ENCODE data around the gene AOC1.
"Not testable (repeated sequence)": the region's sequence is repeated elsewhere in the genome, so short reads cannot be mapped to it uniquely, and the experiment has no call there.

The AOC1 gene, protein sequence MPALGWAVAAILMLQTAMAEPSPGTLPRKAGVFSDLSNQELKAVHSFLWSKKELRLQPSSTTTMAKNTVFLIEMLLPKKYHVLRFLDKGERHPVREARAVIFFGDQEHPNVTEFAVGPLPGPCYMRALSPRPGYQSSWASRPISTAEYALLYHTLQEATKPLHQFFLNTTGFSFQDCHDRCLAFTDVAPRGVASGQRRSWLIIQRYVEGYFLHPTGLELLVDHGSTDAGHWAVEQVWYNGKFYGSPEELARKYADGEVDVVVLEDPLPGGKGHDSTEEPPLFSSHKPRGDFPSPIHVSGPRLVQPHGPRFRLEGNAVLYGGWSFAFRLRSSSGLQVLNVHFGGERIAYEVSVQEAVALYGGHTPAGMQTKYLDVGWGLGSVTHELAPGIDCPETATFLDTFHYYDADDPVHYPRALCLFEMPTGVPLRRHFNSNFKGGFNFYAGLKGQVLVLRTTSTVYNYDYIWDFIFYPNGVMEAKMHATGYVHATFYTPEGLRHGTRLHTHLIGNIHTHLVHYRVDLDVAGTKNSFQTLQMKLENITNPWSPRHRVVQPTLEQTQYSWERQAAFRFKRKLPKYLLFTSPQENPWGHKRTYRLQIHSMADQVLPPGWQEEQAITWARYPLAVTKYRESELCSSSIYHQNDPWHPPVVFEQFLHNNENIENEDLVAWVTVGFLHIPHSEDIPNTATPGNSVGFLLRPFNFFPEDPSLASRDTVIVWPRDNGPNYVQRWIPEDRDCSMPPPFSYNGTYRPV

GRCh38 chr7:150852371-150852905 is at the start of gene AOC1:
Gene AOC1, plus strand, starts transcription at chr7:150852517. Its CDS starts 3,954 bp downstream, at chr7:150856471.
- no peaks in the 10 kb centered on the region for H3K9me3 ChIP-seq (ENCODE audit: control insufficient read depth, low read length)
- no peaks in the 10 kb centered on the region for H3K27me3 ChIP-seq (ENCODE audit: control insufficient read depth, insufficient read depth, low read length)
- H3K4me1 ChIP-seq (ENCODE audit: control insufficient read depth, insufficient read depth, low read length): peaks cover 14% of the 10 kb centered on the region
- H3K9ac ChIP-seq (ENCODE audit: low read length): peak within 1 kb of the TSS; percentile 84
- H3K36me3 ChIP-seq (ENCODE audit: control insufficient read depth, insufficient read depth, low read length): no peaks in the 10 kb centered on the region
- H3K4me3 ChIP-seq (ENCODE audit: low read length): peak within 1 kb of the TSS; percentile 80

DNA sequence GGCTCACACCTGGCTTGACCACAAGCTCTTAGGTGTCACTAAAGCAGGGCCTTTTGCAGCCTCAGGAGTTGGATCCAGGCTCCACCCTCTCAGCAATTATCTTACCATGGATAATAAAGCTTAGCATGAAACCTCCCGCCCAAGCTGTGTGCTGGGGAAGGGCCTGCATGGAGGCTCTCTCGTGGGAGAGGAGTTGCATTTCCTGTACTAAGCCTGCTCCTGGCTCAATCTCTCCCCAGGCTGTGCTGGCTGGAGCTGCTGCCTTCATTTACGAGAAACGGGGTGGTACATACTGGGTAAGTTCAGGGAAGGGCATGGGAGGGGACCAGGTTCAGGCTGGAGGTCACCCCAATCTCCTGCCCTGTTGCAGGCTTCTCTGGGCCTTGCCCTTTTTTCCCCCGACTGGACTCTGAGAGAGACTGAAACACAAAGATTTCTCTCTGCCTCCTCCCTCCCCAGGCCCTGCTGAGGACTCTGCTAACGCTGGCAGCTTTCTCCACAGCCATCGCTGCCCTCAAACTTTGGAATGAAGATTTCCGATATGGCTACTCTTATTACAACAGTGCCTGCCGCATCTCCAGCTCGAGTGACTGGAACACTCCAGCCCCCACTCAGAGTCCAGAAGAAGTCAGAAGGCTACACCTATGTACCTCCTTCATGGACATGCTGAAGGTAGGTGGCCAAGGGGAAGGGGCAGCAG is 49.0 kb upstream of the AOC1 start:
- H3K36me3 ChIP-seq (ENCODE audit: control insufficient read depth, insufficient read depth, low read length): no peaks in the 10 kb centered on the region
- H3K9ac ChIP-seq (ENCODE audit: low read length): no peak overlapping the region
- H3K27me3 ChIP-seq (ENCODE audit: control insufficient read depth, insufficient read depth, low read length): peaks cover 10% of the 10 kb centered on the region
- no peak overlapping the region for H3K4me3 ChIP-seq (ENCODE audit: low read length)
- peaks cover 15% of the 10 kb centered on the region for H3K4me1 ChIP-seq (ENCODE audit: control insufficient read depth, insufficient read depth, low read length)
- H3K9me3 ChIP-seq (ENCODE audit: control insufficient read depth, low read length): peaks cover 7% of the 10 kb centered on the region

DNA sequence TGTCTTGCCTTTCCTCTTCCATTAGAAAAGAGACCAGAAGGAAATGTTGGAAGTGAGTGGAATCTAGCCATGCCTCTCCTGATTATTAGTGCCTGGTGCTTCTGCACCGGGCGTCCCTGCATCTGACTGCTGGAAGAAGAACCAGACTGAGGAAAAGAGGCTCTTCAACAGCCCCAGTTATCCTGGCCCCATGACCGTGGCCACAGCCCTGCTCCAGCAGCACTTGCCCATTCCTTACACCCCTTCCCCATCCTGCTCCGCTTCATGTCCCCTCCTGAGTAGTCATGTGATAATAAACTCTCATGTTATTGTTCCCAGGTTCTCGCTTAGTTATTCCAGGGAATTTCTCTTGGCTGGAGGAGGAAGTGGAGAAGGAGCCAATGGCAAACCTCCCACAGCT is 47.5 kb upstream of the AOC1 start:
- H3K27me3 ChIP-seq (ENCODE audit: control insufficient read depth, insufficient read depth, low read length): peaks cover 10% of the 10 kb centered on the region
- H3K4me1 ChIP-seq (ENCODE audit: control insufficient read depth, insufficient read depth, low read length): peaks cover 15% of the 10 kb centered on the region
- H3K9ac ChIP-seq (ENCODE audit: low read length): no peak overlapping the region
- H3K36me3 ChIP-seq (ENCODE audit: control insufficient read depth, insufficient read depth, low read length): no peaks in the 10 kb centered on the region
- H3K4me3 ChIP-seq (ENCODE audit: low read length): no peak overlapping the region
- H3K9me3 ChIP-seq (ENCODE audit: control insufficient read depth, low read length): peaks cover 7% of the 10 kb centered on the region

- Histone ChIP-seq H3K4me1 (ENCODE audit: control insufficient read depth, insufficient read depth, low read length) (peaks cover 15% of the 10 kb centered on the region), H3K27me3 (ENCODE audit: control insufficient read depth, insufficient read depth, low read length) (peaks cover 8% of the 10 kb centered on the region), H3K36me3 (ENCODE audit: control insufficient read depth, insufficient read depth, low read length) (no peaks in the 10 kb centered on the region), H3K9ac (ENCODE audit: low read length) (no peak overlapping the region), H3K4me3 (ENCODE audit: low read length) (no peak overlapping the region), H3K9me3 (ENCODE audit: control insufficient read depth, low read length) (peaks cover 7% of the 10 kb centered on the region)
These were observed 46.5 kb upstream of the AOC1 start for GRCh38 chr7:150805864-150806263.

DNA sequence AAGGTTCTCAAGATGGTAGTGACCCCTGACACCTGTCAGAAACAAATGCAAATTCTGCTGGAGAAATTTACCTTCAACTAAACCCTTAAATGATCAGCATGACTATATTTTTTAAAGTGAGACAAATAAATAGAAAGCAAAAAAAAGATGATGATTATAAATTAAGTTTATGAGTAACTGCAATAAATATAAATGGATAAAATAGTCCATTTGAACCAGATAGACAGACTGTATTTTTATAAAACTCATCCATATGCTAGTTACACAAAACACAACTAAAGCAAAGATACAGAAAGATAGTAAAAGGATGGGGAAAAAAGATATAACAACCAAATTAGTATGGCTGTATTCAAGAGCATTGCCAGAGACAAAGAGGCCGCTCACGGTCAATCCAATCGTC is 45.9 kb upstream of the AOC1 start:
- peaks cover 15% of the 10 kb centered on the region for H3K4me1 ChIP-seq (ENCODE audit: control insufficient read depth, insufficient read depth, low read length)
- H3K27me3 ChIP-seq (ENCODE audit: control insufficient read depth, insufficient read depth, low read length): peaks cover 2% of the 10 kb centered on the region
- no peaks in the 10 kb centered on the region for H3K36me3 ChIP-seq (ENCODE audit: control insufficient read depth, insufficient read depth, low read length)
- H3K4me3 ChIP-seq (ENCODE audit: low read length): no peak overlapping the region
- H3K9me3 ChIP-seq (ENCODE audit: control insufficient read depth, low read length): peaks cover 7% of the 10 kb centered on the region
- no peak overlapping the region for H3K9ac ChIP-seq (ENCODE audit: low read length)

- Histone ChIP-seq H3K36me3 (ENCODE audit: control insufficient read depth, insufficient read depth, low read length) (no peaks in the 10 kb centered on the region), H3K4me3 (ENCODE audit: low read length) (no peak overlapping the region), H3K9me3 (ENCODE audit: control insufficient read depth, low read length) (peaks cover 7% of the 10 kb centered on the region), H3K27me3 (ENCODE audit: control insufficient read depth, insufficient read depth, low read length) (no peaks in the 10 kb centered on the region), H3K9ac (ENCODE audit: low read length) (no peak overlapping the region), H3K4me1 (ENCODE audit: control insufficient read depth, insufficient read depth, low read length) (peaks cover 15% of the 10 kb centered on the region)
These were observed 45.5 kb upstream of the AOC1 start for GRCh38 chr7:150806863-150807262.

- H3K4me1 ChIP-seq (ENCODE audit: control insufficient read depth, insufficient read depth, low read length); H3K4me3 ChIP-seq (ENCODE audit: low read length); H3K9me3 ChIP-seq (ENCODE audit: control insufficient read depth, low read length); H3K36me3 ChIP-seq (ENCODE audit: control insufficient read depth, insufficient read depth, low read length); H3K9ac ChIP-seq (ENCODE audit: low read length); H3K27me3 ChIP-seq (ENCODE audit: control insufficient read depth, insufficient read depth, low read length): not testable (repeated sequence)
These were observed 44.5 kb upstream of the AOC1 start for GRCh38 chr7:150807616-150808438.

DNA sequence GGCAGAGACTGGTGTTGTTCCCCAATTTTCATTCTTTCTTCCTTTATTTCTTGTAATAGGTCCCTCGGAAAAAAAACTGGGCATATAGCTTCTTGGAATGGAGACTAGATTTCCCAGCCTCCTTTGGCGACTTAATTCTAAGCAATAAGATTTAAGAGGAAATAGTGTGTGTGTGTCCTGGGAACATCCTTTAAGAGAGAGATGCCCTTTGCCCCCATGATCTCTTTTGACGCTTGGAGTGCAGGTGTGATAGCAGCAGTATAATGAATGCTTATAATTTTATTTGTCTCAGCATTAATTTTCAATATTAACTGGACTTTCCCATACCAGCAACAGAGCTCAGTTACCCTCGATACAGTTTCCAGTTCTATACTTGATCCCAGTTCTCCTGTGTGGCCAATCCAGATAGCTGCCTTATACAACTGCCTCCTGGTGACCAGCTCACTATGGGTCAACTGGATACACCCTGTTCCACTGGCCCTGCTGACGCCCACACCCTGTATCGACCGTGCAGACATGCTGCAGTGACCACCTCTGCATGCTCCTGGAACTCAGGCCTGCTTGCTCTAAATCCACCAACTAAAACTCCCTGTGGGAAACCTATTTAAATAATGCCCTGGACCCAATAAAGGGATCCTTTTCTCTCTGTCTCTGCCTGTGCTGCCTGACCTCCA is 37.9 kb upstream of the AOC1 start:
- H3K4me3 ChIP-seq (ENCODE audit: low read length): no peak overlapping the region
- H3K9me3 ChIP-seq (ENCODE audit: control insufficient read depth, low read length): no peaks in the 10 kb centered on the region
- no peaks in the 10 kb centered on the region for H3K36me3 ChIP-seq (ENCODE audit: control insufficient read depth, insufficient read depth, low read length)
- H3K27me3 ChIP-seq (ENCODE audit: control insufficient read depth, insufficient read depth, low read length): no peaks in the 10 kb centered on the region
- no peak overlapping the region for H3K9ac ChIP-seq (ENCODE audit: low read length)
- H3K4me1 ChIP-seq (ENCODE audit: control insufficient read depth, insufficient read depth, low read length): no peaks in the 10 kb centered on the region

DNA sequence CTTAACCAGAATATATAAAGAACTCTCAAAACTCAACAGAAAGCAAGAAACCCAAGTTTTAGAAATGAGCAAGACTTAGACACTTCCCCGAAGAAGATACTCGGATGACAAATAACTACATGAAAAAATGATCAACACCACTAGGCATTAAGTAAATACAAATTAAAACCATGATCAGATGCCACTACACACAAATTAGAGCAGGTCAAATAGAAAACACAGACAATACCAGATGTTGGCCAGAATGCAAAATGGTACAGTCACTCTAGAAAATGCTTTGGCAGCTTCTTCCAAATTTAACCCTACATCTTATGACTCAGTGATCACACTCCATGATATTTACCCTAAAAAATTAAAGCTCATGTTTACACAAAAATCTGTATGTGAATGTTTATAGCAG is 33.3 kb upstream of the AOC1 start:
- Histone ChIP-seq H3K9ac (ENCODE audit: low read length) (no peak overlapping the region), H3K4me3 (ENCODE audit: low read length) (no peak overlapping the region), H3K27me3 (ENCODE audit: control insufficient read depth, insufficient read depth, low read length) (no peaks in the 10 kb centered on the region), H3K9me3 (ENCODE audit: control insufficient read depth, low read length) (no peaks in the 10 kb centered on the region), H3K36me3 (ENCODE audit: control insufficient read depth, insufficient read depth, low read length) (no peaks in the 10 kb centered on the region), H3K4me1 (ENCODE audit: control insufficient read depth, insufficient read depth, low read length) (no peaks in the 10 kb centered on the region)

DNA sequence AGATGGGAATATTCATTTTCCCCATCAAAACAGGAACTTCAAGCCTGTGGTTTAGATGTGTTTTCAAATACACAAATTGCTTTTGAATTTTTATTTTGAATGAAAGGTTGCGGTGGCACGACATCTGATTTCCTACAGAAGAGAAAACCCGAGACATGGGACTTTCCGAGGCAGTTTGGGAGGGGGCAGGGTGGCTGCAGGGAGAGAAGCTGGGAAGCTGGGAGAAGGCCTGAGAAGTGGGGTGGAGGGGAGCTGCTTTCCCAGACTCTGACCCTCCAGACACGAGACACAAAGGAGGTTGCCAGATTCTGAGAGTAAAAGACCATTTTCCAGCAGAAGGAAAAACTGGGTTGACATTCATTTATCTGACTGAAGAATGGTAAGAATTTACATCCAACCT is 32.2 kb upstream of the AOC1 start:
- no peak overlapping the region for H3K9ac ChIP-seq (ENCODE audit: low read length)
- H3K9me3 ChIP-seq (ENCODE audit: control insufficient read depth, low read length): no peaks in the 10 kb centered on the region
- H3K36me3 ChIP-seq (ENCODE audit: control insufficient read depth, insufficient read depth, low read length): no peaks in the 10 kb centered on the region
- no peak overlapping the region for H3K4me3 ChIP-seq (ENCODE audit: low read length)
- no peaks in the 10 kb centered on the region for H3K27me3 ChIP-seq (ENCODE audit: control insufficient read depth, insufficient read depth, low read length)
- no peaks in the 10 kb centered on the region for H3K4me1 ChIP-seq (ENCODE audit: control insufficient read depth, insufficient read depth, low read length)

Measured in mucosa of stomach (tissue), 1 donor.